ENCODE results near the gene GMEB1.
A peak's percentile ranks its signal among the peaks of the same experiment; 100 is the strongest.
"Not testable (repeated sequence)": the region's sequence is repeated elsewhere in the genome, so short reads cannot be mapped to it uniquely, and the experiment has no call there.

GMEB1 gene

GRCh38 chr1:28671254-28671780 lies 2.7 kb downstream of the GMEB1 start:
- DNase-seq, result no peak

GRCh38 chr1:28672971-28673370 lies 4.4 kb downstream of the GMEB1 start:
- not testable (repeated sequence) for DNase-seq

- no peak for DNase-seq
Measured at GRCh38 chr1:28675924-28676257, 7.3 kb downstream of the GMEB1 start.

GRCh38 chr1:28680151-28680550 lies 11.6 kb downstream of the GMEB1 start:
- DNase-seq, result no peak

- DNase-seq, result no peak
Measured at GRCh38 chr1:28682840-28683239, 14.3 kb downstream of the GMEB1 start.

GRCh38 chr1:28684937-28685336 lies 16.4 kb downstream of the GMEB1 start:
- DNase-seq, result no peak

GRCh38 chr1:28691627-28692026 lies 23.0 kb downstream of the GMEB1 start:
- not testable (repeated sequence) for DNase-seq

GRCh38 chr1:28703629-28704028 lies 35.0 kb downstream of the GMEB1 start:
- DNase-seq, result no peak

GRCh38 chr1:28716336-28716735 lies 47.8 kb downstream of the GMEB1 start:
- DNase-seq, result no peak

- no peak for DNase-seq
Measured at GRCh38 chr1:28718166-28718565, 49.6 kb downstream of the GMEB1 start.

- no peak for DNase-seq
Measured at GRCh38 chr1:28718586-28719331, 50.2 kb downstream of the GMEB1 start.

- no peak for DNase-seq
Measured at GRCh38 chr1:28719332-28719619, 50.7 kb downstream of the GMEB1 start.

- no peak for DNase-seq
Measured at GRCh38 chr1:28720376-28720775, 51.8 kb downstream of the GMEB1 start.

- DNase-seq, result not testable (repeated sequence)
Measured at GRCh38 chr1:28721927-28722326, 53.3 kb downstream of the GMEB1 start.

GRCh38 chr1:28725365-28725764 lies 56.8 kb downstream of the GMEB1 start:
- DNase-seq, result not testable (repeated sequence)

- DNase-seq, result no peak
Measured at GRCh38 chr1:28735961-28736449, 67.4 kb downstream of the GMEB1 start.

GRCh38 chr1:28736450-28737306 lies 68.1 kb downstream of the GMEB1 start, which contains the start of gene YTHDF2:
YTHDF2 (plus strand) TSS chr1:28736940; CDS start chr1:28737121, 181 bp downstream.
- peak; percentile 98 to 99 for DNase-seq

- peak; percentile 31 to 50 for DNase-seq
Measured at GRCh38 chr1:28737307-28738132, 68.9 kb downstream of the GMEB1 start.

- DNase-seq, result no peak
Measured at GRCh38 chr1:28740118-28740517, 71.5 kb downstream of the GMEB1 start.

- DNase-seq, result no peak
Measured at GRCh38 chr1:28744184-28744583, 75.6 kb downstream of the GMEB1 start.

GRCh38 chr1:28745653-28746173 lies 77.1 kb downstream of the GMEB1 start:
- no peak for DNase-seq

- no peak for DNase-seq
Measured at GRCh38 chr1:28750330-28750729, 81.7 kb downstream of the GMEB1 start.

Data from stimulated activated CD4-positive, alpha-beta T cell treated with anti-CD3 and anti-CD28 coated beads, Interleukin-4, amount 100 ng/mL, for 4 hours (primary cell).